GM12801 (cell line): ENCODE results near the gene FCGR2B.
"Not testable (repeated sequence)": the region's sequence is repeated elsewhere in the genome, so short reads cannot be mapped to it uniquely, and the experiment has no call there.

Source experiments
- TF ChIP-seq, protein P1 (sequence below): IDR thresholded peaks from one replicate; pipeline ENCODE4 v1.5.1; 2011; ENCODE audit warnings: control low read depth; ENCODE audit not compliant: insufficient read length; ENCODE audit errors: extremely low read depth

Gene FCGR2B

GRCh38 chr1:161662684-161663339, at the start of gene FCGR2B:
FCGR2B (plus strand) TSS chr1:161663143; CDS start chr1:161663242, 99 bp downstream.
- TF ChIP-seq, protein P1, sequence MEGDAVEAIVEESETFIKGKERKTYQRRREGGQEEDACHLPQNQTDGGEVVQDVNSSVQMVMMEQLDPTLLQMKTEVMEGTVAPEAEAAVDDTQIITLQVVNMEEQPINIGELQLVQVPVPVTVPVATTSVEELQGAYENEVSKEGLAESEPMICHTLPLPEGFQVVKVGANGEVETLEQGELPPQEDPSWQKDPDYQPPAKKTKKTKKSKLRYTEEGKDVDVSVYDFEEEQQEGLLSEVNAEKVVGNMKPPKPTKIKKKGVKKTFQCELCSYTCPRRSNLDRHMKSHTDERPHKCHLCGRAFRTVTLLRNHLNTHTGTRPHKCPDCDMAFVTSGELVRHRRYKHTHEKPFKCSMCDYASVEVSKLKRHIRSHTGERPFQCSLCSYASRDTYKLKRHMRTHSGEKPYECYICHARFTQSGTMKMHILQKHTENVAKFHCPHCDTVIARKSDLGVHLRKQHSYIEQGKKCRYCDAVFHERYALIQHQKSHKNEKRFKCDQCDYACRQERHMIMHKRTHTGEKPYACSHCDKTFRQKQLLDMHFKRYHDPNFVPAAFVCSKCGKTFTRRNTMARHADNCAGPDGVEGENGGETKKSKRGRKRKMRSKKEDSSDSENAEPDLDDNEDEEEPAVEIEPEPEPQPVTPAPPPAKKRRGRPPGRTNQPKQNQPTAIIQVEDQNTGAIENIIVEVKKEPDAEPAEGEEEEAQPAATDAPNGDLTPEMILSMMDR: not testable (repeated sequence)

DNA sequence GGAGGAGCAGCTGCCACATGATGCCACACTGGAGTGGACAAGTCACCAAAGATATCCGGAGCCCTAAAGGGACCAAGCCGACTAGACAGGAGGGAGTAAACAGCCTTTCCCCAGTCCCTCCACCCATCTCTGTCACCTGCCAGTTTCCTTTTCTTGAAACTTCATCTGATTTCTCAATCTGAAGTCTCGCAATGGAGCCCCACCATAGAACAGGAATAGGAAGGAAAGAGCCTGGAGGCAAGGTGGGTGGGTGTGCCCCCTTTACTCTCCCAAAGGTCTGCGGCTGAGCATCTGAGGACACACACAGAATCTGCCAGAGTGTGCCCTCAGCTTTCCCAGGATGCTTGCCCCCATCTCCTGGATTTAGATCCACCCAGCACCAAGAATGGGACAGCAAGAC, 31.9 kb upstream of the FCGR2B start, which contains the start of gene FCGR3B:
Gene FCGR3B, minus strand, starts transcription at position 101 of the 400 bp plus-strand sequence. Its CDS starts 82 bp downstream, at position 19.
- TF ChIP-seq, protein P1: no peak

GRCh38 chr1:161676441-161676840, 13.5 kb downstream of the FCGR2B start:
- TF ChIP-seq, protein P1: no peak

GRCh38 chr1:161676958-161677689, 14.2 kb downstream of the FCGR2B start:
- TF ChIP-seq, protein P1: no peak

- TF ChIP-seq, protein P1: no peak
Observed at GRCh38 chr1:161678500-161678899, 15.6 kb downstream of the FCGR2B start.

DNA sequence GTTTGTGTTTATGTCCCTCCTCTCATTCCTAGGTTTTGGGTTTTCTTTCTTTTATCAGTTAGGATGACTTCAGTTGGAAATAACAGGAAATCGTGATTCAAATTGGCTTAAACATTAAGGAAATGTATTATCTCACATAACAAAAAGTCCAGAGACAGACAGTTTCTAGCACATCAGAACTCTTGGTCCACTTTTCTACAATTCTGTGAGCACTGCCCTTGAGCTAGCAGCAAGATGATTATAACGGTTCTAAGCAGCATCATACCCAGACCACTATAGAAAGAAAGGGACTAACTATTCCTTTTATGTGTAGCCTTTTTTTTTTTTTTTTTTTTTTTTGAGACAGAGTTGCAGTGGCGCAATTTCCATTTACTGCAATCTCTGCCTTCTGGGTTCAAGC, 18.9 kb downstream of the FCGR2B start:
- TF ChIP-seq, protein P1: no peak

GRCh38 chr1:161688946-161689345, 26.0 kb downstream of the FCGR2B start:
- TF ChIP-seq, protein P1: no peak
